Activated CD4-positive, alpha-beta T cell treated with anti-CD3 and anti-CD28 coated beads, Interleukin-2, amount 50 U/mL, for 16 hours (primary cell): ENCODE measurements around the gene MCF2L2.

Experiments used
- DNase-seq: peaks from one replicate; pipeline ENCODE4 v3.0.0-alpha.2; 2020

Gene MCF2L2

DNA sequence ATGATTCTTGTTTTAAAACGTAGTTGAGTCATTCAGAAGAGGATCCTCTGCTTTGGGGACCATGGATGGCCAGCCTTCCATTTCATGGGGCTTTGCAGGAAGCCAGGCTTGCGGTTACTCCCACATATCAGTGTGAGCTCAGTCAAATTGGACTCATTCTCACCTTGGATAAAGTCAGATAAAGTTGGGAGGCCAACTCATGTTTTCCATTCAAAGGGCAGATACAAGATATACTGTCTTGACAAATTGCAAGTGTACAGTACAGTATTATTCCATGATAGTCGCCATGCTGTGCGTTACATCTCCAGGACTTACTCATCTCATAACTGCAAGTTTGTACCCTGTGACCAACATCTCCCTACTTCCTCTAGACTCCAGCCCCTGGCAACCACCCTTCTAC is 200.8 kb downstream of the MCF2L2 start:
- DNase-seq, result no peak

DNA sequence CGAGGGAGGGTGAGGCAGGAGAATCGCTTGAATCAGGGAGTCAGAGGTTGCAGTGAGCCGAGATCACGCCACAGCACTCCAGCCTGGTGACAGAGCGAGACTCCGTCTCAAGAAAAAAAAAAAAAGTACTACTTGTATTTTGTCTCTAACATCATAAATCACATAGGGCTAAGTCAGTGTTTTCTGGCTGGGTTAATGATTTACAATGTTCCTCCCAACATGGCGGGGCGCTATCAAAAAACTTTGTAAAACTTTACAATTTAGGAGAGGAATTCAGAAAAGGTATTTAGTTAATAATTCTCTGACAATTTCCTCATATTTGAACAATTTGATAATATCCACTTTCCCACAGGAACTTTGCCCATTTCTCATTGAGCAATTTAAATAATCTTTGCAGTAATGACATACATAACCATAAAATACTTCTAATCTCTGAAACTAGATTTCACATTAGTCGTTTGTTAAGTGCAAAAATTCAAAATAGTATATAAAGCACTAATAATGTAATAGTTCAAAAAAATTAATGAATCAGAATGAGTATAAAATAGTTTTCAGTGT is 202.0 kb downstream of the MCF2L2 start:
- no peak for DNase-seq

DNA sequence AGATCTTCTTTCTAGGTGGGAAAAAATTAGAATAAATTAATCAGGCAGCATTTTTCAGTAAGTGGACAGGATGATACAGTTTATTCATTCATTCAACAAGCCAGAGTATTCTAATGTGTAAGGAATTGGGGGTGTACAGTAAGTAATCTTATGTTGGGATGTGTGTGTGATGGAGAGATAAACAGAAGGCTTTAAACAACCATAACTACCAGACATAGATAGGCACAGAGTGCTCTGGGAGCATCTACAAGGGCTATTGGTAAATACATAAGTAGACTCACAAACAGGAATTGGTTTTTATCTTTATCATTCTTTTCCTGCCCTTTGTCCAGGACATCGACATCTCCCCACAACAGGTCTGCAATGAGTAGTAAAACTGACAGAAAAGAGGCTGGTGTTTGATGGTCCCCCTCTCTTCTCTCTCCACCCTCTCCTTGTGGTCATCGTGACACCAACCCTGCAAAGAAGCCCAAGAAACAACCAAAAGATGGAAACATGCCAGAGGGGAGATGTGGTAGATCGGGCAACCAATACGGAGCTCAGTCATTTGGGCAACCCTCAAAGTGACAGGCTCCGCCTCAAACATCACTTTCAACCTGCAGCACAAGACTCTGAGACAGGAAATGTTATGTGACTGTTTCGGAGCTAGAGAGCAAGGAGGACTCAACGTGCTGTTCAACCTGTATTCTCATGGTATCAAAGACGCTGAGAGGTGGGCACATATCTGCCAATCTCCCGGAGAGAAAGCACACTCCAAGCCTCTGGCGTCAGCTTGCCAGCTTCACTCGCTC is 204.0 kb downstream of the MCF2L2 start:
- DNase-seq, result peak; percentile 59

DNA sequence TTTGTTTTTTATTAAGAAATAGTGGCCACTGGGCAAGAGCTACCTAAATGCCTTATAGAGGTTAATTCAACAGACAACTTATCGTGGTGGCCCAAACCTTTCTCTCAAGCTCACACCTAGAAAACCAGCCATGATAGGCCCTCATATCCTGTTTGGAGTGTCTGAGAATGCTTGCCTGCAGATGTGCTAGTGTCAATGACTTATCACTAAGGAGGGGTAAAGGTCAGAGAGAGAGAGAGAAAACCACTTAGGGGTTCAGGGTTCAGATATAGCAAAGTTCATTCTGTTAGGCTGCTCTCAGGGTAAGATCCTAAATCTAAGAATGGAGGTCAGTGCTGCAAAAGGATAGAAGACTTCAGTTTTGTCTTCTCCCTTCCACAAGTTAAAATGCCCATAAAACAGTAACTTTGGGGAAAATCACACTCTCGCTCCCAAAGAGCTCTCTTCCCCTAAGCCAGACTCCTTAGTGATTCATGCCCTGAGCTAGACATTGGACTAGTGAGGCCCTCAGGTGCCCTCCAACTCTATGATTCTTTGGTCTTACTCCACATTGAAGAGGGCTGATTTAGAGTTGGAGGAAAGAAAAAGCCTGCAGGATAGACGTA is 205.7 kb downstream of the MCF2L2 start:
- no peak for DNase-seq

DNA sequence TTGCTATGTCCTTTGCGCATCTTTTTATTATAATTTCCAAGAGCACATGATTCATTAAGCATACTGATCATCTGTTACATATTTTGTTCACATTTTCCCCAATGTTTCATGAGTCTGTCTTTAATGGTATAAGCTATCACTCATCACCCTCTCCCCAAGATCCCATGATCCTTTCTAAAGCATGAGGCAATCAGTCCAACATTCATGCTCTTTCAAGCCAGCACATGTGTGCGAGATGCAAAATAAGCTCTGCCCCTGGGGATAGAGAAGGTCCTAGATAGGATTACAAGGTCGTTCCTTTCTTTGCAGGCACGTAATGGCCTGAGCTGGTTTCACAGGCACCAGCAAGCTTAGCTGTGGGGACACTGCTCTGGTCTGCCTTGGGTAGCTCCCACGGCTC is 207.6 kb downstream of the MCF2L2 start:
- DNase-seq, result no peak

DNA sequence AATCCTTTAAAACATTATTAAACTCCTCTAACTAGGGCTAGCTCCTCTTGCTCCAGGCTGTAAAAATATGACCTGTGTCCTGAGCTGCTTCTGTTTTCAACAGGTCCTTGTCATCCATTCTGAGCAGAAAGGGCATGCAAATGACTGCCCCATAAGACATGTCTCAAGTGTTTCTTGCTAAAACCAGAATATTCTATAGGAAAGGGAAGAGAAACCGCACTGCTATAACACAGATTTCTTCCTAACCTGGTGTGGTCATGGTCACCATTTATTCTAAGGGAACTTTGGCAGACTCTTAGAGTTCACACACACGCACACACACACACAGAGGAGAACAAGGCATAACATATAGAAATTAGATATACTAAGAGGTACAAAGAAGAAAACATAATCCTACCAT is 209.6 kb downstream of the MCF2L2 start:
- no peak for DNase-seq

DNA sequence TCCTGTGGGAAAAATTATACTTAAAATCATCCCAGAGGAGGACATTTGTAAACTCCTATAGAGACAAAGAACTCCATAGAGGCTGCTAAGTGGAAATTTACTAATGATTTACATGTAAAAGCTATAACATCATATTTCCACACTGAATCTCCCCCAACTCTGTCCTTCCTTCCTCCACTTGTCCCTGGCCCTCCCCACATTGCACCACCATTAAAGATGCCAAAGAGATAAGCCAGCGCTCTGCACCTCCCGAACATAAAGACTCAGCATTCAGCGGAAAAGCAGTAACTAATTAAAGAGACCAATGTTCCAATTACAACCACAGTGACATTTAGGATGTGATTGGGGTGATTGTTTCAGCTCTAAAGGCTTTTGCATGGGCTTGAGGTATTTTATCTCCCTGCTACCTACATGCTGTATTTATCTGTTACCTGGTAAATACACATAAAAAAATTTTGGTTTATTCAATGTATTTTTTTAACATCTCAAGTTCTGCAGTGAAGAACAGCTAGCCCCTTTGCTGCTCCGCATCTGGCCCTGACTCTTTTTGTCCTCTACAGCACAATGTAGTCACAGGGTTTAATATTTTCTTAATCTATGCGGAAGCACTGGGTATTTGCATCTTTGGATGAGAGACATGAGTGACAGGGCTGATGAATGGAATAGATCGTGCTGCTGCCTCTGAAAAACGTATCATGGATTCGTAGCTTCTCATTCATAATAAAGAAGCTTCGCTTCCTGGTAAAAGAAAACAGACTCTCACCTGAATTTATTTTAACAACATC is 210.7 kb downstream of the MCF2L2 start:
- DNase-seq, result no peak

DNA sequence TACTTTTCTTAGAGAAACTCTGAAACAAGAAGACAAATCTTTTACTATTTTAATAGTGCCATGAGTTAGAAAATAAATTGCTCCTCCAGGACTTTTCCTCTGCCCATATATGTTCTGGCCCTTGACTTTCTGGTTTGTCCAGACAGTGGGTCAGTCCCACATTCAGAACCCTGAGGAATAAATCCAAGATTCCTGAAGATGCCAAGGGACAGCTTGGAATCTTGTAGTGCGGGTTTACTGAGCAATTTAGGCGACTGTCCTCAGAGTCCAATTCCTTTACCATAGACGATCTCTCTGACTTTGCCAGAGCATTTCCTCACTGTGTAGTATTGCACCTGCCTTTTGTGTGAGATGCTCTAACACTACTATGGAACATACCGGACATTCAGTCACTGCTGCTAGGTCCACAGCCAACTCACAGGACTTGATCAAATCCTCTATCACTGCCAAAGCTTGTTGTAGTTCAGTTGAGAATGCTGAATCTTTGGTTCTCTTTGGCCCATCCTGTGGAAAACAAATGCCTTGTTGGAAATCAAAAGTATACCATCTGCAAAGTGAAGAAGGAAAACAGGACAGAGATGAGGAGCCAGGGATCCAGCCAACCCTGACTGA is 212.7 kb downstream of the MCF2L2 start:
- no peak for DNase-seq

DNA sequence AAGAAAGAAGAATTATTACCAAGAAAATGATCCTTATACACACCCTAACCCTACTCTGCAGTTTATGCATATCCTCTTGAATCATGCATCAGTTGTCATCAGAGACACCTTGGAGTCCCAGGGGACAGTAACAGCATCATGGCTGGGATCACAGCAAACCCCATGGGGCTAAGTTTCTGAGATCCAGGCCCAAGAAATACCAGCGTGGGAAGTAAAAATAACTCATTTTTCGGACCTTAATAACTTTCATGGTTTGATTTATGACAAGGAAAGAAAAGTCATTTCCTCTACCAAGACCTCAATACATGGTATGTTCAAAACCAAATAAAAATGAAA is 214.2 kb downstream of the MCF2L2 start:
- no peak for DNase-seq

DNA sequence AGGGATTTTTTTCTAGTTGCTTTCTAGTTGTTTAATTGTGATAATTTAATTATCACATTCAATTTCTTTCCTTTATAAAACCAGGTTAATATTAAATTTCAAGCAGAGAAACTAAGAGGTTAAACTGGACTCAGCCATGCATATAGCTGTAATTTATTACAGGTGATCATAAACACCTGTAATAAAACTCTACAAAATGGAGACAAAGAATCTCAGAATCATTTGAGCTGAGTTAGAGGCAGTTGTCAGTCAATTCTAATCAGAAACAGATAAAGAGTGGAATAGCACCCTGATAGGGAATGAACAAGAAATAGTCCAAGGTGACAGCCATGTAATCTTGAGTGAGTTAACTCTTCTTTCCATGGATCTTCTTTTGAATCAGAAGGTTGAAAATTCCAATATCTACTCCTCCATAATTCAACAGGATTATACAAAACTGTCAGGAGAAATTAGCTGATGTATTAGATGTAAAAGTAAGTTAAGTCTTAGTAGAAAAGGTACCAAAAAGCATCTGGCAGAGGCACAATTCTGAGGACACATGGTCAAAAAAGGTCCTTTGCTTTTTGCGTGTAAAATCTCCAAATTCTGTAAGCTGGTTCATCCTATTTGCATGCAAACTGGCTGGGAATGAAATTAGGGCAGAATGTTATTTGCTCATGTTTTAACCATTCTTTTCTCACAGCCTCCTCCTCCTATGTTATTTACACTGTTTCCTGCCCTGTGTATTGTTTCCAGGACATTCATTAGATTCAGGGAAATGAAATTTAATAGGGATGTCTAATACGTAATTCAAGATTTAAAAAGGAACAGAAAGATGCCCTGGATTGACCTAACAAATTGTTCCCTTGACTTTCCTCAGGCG is 214.8 kb downstream of the MCF2L2 start:
- DNase-seq, result no peak

DNA sequence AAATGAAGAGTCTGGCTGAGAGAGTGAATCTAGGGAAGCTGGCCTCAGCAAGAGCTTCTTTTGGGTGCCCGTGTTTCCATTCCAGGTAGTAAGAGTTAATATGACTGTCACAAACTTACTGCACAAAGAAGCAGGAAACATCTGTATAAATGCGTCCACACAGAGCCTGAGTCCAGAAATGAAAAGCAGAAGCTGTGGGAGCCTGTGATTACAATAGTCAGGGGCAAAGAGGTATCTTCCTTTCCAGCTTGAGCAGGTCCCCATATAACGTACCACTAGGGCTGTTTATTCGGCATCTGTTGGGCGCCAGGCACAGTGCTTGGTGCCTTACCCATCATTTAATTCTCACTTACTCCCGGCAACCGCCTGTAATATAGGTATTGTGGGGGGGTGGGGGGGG is 215.9 kb downstream of the MCF2L2 start:
- no peak for DNase-seq

DNA sequence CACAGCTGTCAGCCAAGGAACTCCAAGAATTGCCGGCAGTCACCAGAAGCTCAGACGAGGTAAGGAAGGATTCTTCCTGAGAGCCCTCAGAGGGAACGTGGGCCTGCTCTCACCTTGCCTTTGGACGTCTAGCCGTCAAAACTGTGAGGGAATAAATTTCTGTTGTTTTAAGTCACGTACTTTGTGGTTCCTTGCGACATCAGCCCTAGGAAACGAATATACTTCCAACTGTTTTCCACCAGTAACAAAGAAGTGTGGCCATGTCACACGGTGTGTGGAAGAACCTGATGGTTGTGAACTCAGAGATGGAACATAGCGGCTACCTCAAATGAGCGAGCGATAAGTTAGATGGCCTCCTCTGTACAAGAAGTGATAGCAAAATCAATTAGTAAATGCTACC is 216.3 kb downstream of the MCF2L2 start:
- no peak for DNase-seq

DNA sequence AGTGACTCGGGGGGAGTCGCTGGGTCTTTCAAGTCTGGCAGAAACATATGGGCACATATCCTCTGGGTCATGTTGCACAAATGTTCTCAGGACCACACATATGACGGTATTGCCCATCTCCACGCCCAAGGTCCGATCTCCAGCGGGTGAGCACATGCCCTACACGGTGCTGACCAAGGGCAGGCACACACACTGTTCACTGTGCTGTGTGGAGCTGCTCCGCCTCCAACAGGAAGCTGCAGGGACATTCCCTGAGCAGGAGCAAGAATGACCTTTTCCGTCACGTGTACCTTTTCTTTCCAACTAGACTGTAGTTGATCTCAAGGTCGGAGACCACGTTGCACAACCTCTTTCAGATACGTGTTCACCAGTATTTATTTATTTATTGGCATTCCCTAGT is 217.1 kb downstream of the MCF2L2 start:
- no peak for DNase-seq

DNA sequence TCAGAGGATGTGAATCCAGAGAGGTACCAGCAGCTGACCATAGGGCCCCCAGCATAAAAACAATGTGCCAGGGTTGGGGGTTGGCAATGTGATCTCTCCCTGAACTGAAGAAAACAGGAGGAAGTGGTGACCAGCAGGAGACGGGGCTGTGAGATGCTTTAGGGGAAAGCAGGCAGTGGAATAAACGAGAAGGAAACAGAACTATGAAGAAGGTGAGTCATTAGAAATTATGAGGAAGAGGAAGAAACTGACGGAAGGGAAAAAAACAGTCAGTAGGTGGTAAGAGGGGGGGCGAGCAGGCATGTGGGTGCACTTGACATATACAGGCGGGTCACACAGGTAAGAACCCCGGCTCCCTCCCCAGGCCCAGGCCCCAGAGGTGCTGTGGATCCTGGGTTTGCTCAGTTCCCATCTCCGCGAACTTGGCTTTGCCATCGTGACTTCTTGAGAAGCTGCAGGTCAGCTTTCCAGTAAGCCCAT is 217.5 kb downstream of the MCF2L2 start:
- no peak for DNase-seq

DNA sequence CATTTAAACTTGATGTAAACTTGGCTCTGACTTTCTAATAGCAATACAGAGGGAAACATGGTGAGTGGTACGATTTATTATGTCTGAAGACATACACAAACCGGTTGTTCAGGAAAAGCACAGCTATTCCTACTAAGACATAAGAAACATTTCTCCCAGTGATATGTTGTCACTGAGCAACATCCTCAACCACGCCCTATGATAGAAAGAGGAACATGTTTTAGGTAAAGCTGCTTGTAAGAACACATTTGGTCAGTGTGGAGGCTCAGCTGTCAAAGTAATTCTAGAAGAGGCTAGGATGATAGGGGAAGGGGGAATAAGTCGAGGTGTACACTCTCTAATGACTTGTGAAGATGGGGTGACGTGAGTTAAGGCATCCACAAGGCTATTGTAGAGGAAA is 218.1 kb downstream of the MCF2L2 start:
- DNase-seq, result no peak

DNA sequence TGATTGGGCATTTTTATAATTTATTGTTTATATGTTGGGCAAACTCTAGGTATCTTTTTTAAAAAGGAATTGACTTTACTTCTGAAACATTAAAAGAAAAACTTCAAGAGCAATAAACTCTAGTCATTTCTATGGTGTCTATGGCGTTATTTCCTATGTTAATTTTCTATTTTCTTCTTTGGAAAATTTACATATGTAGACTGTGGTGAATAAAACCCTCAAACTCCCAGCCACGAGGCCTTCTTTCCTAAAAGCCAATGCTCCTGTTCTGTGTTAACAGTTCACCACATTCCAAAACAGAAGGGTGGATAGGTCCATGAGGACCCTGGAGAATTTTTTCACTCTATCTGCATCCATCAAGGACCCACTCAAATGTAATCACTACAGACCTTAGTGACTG is 219.6 kb downstream of the MCF2L2 start:
- DNase-seq, result no peak

DNA sequence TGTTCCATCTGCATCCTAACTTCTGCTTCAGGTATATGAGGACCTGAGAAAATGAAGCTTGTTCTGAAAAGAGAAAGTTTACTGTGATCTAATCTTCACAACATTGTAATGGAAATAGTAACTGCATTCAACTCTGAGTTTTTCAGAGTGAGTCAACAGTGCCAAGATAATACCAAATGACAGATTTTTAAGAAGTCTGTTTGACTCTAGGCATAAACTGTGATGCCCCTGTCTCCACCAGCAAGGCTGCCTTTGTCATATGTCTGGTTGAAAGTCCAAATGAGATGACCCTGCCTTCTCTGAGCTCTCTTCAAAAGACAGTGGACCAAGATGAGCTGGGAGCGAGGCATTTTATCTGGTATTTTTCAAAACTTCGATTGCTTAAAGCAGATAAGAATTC is 220.2 kb downstream of the MCF2L2 start:
- no peak for DNase-seq

DNA sequence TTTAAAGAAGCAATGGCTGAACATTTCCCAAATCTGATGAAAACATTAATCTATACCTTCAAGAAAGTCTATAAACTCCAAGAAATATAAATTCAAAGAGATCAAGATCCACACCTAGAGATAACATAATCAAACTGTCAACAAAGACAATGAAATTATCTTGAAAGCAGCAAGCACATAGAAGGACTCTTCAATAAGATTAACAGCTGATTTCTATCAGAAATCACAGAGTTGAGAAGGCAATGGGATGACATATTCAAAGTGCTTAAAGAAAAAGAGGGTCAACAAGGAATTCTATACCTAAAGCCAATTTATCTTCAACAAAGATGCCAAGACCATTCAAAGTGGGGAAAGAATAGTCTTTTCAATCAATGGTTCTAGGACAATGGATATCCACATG is 224.7 kb downstream of the MCF2L2 start:
- DNase-seq, result no peak

DNA sequence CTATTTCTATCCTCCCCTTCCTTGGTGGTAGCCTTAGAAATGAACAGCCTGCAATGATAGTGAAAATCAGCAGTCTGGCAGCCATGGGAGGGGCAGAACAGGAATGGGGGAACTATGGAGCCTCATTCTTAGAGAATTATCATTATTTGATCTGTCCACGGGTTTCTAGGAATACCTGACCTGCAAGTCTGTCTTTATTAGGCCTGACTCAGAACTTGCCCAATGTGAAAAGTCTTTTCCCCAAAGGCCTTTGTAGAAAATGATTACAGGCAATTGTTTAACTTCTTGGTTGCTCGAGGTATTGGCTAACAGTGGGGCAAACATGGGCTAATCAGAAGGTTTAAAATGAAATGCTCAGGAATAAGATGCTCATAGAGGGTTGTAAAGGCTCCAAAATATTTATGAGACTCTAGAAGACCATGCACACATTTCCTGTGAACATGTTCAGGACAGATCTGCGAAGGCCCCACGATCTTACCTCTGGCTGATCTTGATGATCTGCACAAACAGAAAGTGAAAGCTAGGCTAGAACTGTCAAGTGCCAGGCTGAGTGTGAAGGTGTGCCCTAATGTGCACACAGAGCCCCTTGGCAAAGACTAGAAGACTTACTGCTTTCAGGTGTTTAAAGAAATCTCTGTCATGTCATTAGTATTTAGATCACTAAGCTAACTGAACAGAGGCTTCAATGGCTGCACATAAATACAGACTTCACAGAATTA is 226.3 kb downstream of the MCF2L2 start:
- peak; percentile 25 for DNase-seq

DNA sequence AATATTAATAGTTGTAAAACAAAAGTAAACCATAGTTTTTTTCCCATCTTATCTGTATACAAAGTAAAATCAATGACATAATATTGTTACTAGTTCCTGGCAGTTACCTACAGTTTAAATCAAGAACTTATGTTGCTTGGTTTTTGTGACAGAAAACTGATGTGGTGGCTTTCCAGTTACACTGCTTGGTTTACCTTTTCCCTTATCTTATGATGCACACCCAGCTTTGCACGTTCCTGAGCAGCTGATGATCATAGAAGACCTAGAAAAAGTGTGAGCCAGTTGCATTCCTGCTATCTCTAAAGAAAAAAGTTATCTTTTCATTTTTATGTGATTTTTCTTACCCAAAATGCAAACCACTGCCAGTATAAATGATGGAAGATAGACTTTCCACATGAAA is 229.5 kb downstream of the MCF2L2 start:
- no peak for DNase-seq

DNA sequence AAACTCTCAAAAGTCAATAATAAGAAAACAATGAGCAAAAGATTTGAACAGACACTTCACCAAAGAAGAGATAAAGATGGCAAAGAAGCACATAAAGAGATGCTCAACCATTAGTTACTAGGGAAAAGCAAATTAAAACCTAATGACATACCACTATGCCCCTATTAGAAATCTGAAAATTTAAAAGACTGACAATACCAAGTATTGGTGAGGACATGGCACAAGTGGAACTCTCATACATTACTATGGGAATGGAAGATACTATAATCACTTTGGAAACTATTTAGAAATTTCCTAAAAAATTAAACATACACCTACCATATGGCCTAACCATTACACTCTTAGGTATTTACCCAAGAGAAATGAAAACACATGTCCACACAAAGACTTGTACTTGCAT is 230.7 kb downstream of the MCF2L2 start:
- no peak for DNase-seq

DNA sequence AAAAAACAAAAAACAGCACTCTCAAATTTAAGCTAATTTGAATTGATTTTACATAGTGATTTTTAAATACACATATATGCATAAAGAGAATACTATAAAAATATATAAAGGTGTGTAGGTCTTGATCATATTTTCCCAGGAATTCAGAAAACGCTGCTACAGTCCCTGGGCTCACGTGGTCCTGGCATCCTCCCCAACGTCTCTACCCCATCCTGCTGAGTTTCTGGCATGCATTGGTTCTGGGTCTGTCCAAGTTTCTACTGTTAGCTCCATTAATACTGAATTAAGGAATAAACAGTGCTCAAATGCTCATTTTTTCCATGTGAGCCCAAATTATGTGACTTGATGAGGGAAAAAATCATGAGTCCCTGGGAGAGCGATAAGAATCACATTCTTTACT is 233.2 kb downstream of the MCF2L2 start:
- DNase-seq, result no peak
